Left ventricle myocardium inferior (tissue), 1 donor: Measurements from ENCODE around the gene APCDD1L. TPM values are rescaled to one million over a fixed set of nuclear protein-coding genes. Genes with fewer than 3 reads are reported as not detected.

Experiments used
- DNase-seq: peaks from one replicate; pipeline ENCODE4 v3.0.0-alpha.2; 2020
- H3K27ac ChIP-seq: fragments of 200-600 bp; replicated peaks from 2 replicates; pipeline ENCODE4 v1.8.0; 2021
- H3K27me3 ChIP-seq: fragments of 200-600 bp; 2 replicates; pipeline ENCODE4 v1.8.0; 2021; ENCODE audit warnings: low read depth
- H3K36me3 ChIP-seq: fragments of 200-600 bp; 2 replicates; pipeline ENCODE4 v1.8.0; 2021
- H3K4me1 ChIP-seq: fragments of 200-600 bp; 2 replicates; pipeline ENCODE4 v1.8.0; 2021
- H3K4me3 ChIP-seq: fragments of 200-600 bp; 2 replicates; pipeline ENCODE4 v1.8.0; 2021; ENCODE audit warnings: mild to moderate bottlenecking, moderate library complexity
- H3K9me3 ChIP-seq: fragments of 200-600 bp; replicated peaks from 2 replicates; pipeline ENCODE4 v1.8.0; 2021
- intact Hi-C: fragments of 100-400 bp; cut with micrococcal nuclease; formaldehyde crosslinking; loops from one replicate; pipeline ENCODE4 v1.11.0; 2022
- total RNA-seq: library from RNA; stranded (reverse); fragmentation: NEBNext Ultra II Directional; extraction: Animal tissue kit (Norgen Biotek cat#: 25700); gene quantifications from one replicate; pipeline ENCODE4 v1.2.1, GENCODE V29; 2021
- TF ChIP-seq, protein P1 (sequence below): fragments of 200-600 bp; IDR thresholded peaks from 2 replicates; pipeline ENCODE4 v1.8.0; 2021; ENCODE audit warnings: antibody characterized with exemption, mild to moderate bottlenecking, borderline replicate concordance
- donor health status: DM: no; HTN: yes; CAD: no; lungs with severe emphysema.

Gene APCDD1L
- total RNA-seq, 1 donor from 2014 or later = 0.91 TPM

DNA sequence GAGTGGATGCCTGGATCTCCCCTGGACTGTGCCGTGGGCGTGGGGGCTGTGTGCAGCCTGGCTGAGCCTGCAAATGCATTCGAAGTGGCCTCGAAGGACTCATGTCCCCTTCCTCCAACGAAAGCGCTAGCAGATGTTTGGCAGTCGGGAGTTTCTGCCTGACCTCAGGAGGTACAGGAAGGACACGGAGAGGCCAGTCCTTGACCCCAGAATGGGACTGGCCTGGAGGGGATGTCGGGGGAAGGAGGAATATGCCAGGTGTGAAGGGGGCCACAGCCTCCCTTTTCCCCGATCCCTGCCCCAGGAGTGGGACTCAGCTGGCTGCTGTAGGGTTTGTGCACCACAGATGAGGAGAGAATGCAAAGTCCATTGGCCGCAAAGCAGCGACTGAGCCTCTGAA, 45.6 kb downstream of the APCDD1L start:
- Histone ChIP-seq H3K27me3 (peaks cover 18% of the 10 kb centered on the region), H3K36me3 (no peaks in the 10 kb centered on the region), H3K9me3 (no peaks in the 10 kb centered on the region), H3K4me1 (peaks cover 14% of the 10 kb centered on the region), H3K4me3 (no peak overlapping the region), H3K27ac (no peak overlapping the region)
- TF ChIP-seq, protein P1, sequence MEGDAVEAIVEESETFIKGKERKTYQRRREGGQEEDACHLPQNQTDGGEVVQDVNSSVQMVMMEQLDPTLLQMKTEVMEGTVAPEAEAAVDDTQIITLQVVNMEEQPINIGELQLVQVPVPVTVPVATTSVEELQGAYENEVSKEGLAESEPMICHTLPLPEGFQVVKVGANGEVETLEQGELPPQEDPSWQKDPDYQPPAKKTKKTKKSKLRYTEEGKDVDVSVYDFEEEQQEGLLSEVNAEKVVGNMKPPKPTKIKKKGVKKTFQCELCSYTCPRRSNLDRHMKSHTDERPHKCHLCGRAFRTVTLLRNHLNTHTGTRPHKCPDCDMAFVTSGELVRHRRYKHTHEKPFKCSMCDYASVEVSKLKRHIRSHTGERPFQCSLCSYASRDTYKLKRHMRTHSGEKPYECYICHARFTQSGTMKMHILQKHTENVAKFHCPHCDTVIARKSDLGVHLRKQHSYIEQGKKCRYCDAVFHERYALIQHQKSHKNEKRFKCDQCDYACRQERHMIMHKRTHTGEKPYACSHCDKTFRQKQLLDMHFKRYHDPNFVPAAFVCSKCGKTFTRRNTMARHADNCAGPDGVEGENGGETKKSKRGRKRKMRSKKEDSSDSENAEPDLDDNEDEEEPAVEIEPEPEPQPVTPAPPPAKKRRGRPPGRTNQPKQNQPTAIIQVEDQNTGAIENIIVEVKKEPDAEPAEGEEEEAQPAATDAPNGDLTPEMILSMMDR = no peak
- intact Hi-C loops = no loop called here
- no peak for DNase-seq

DNA sequence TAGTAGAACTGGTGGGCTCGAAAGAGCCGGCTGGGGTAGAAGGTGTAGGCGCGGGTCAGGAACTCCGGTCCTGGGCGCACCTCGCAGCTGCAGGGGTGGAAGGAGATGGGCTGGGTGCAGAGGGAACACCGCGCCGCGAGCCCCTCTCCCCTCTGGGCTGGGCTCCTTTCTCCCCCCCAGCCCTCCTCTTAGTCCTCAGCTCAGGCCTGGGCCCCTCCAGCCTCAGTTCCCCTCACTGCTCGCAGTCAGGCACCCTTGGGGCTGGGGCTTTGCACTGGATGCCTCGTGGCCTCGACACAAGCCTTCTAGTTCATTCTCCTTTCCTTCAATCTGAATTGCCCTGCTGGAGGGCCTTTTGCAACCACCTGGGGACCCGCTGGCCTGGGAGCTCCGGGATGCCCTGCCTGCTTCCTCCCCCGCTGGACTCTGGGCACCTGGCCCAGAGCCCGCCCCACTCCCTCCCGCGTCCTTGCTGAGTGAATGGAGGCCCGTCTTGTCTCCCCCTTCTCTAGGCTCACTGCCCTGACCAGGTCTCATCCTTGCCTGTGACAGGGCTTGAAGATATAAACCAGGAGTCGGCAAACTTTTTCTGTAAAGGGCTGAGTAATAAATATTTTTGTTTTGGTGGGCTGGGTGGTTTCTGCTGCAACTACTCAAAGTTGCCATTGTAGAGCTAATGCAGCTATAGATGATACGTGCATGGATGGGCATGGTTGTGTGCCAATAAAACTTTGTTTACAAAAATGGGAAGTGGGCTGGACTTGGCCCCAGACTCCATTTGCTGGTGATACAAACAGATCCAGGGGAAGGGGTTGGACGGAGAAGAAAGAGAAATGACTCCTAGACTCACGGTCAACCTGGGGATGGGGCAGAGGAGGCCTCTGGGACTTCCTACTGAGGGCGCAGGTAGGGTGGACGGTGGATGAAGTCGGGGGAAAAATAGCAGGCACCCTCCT, 47.3 kb downstream of the APCDD1L start:
- H3K9me3 ChIP-seq = no peaks in the 10 kb centered on the region
- no peak overlapping the region for H3K27ac ChIP-seq
- H3K27me3 ChIP-seq = peaks cover 18% of the 10 kb centered on the region
- DNase-seq = no peak
- no peak overlapping the region for H3K4me3 ChIP-seq
- H3K4me1 ChIP-seq = peaks cover 14% of the 10 kb centered on the region
- TF ChIP-seq, protein P1 = no peak
- no peaks in the 10 kb centered on the region for H3K36me3 ChIP-seq
- intact Hi-C loops = no loop called here

DNA sequence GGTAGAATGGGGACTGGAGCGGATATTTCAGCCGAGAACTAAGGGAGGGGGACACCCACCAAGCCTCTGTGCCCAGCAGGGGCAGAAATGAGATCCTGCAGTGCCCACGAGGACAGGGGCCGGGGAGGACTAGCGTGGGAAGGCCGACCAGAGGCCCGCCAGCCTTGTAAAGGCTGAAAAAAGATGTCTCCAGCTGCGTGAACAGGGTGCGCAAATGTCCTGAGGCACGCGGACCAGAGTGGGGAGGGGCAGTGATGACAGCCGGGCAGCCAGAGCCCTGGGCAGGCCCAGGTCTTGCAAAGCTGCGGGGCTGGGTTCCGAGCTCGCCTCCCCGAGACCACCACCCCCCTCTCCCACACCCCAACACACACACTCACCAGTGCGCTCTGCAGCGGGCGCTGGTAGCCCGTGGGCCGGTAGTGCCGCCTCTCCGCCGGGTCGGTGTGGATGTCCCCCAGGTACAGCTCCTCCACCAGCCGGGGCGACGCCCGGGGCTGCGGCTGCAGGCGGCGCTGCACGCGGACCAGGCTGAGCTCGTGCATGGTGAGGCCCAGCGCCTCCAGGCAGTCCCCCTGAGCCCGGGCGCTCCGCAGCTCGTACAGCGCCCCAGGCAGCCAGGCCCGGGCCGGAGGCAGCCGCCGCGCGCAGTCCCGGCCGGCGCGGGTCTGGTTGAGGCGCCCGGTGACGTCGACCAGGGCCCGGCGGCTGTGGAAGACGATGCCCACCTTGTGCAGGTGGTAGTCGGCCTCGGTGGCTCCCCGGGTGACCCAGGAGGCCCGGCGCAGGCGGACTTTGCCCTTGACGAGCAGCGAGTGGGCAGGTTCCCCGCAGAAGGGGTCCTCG, 48.2 kb downstream of the APCDD1L start:
- no peak overlapping the region for H3K27ac ChIP-seq
- intact Hi-C loops = no loop called here
- peaks cover 18% of the 10 kb centered on the region for H3K27me3 ChIP-seq
- TF ChIP-seq, protein P1 = no peak
- H3K36me3 ChIP-seq = no peaks in the 10 kb centered on the region
- H3K9me3 ChIP-seq = no peaks in the 10 kb centered on the region
- no peak overlapping the region for H3K4me3 ChIP-seq
- DNase-seq = no peak
- peaks cover 9% of the 10 kb centered on the region for H3K4me1 ChIP-seq

DNA sequence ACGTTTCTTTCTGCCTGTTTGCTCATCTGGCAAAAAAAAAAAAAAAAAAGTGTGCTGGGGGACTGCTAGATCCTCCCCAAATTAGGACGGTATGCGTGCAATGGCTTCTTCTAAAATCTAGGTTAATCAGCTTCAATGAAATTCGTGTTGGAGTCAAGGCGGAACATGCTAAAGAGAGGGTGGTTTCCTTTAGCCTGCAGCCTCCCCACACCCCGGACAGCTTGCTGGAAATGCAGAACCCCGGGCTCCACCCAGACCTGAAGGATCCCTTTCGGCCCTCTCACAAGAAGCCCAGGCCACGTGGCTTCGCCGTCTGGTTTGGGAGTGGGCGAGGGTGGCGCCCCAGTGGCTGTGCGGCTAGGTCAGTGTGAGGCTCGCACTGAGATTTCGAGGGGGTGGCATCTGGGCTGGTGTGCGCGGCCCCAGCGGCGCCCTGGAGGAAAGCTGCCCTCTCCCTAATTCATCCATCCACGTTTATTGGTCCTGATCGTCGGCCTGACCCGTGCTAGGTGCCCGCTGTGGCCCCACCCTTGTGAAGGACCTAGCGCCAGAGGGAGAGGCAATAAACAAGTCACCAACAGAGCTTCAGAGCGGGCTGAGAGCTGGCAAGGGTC, 49.0 kb downstream of the APCDD1L start:
- Histone ChIP-seq H3K27ac (no peak overlapping the region), H3K4me1 (peaks cover 9% of the 10 kb centered on the region), H3K36me3 (no peaks in the 10 kb centered on the region), H3K4me3 (no peak overlapping the region), H3K9me3 (no peaks in the 10 kb centered on the region), H3K27me3 (peaks cover 18% of the 10 kb centered on the region)
- TF ChIP-seq, protein P1 = no peak
- intact Hi-C loops = no loop called here
- no peak for DNase-seq

DNA sequence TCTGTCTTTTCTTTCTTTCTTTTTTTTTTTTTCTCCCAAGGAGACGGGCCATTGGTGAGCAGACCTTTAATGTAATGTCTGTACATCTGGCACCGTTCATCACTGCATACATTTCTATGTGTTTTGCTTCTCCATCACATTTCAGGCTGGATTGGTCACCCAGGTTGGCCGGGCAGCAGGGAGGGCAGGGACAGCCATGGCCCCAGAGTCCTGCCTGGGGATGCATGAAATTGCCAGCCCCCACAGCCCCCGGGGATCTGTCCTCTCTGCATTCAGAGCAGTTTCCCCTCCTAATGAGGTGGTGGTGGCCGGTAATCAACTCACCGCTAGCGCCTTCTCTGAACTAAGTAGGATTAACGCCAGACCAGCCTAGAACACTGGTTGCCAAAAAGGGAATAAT, 50.4 kb downstream of the APCDD1L start:
- H3K9me3 ChIP-seq = no peaks in the 10 kb centered on the region
- peaks cover 5% of the 10 kb centered on the region for H3K4me1 ChIP-seq
- no peak overlapping the region for H3K27ac ChIP-seq
- no peaks in the 10 kb centered on the region for H3K36me3 ChIP-seq
- intact Hi-C loops = no loop called here
- peaks cover 18% of the 10 kb centered on the region for H3K27me3 ChIP-seq
- no peak overlapping the region for H3K4me3 ChIP-seq
- no peak for DNase-seq
- TF ChIP-seq, protein P1 = no peak
